GM18505 (cell line): ENCODE data around the gene PLEKHB2.
A peak's percentile ranks its signal among the peaks of the same experiment; 100 is the strongest.
"Not testable (repeated sequence)": the region's sequence is repeated elsewhere in the genome, so short reads cannot be mapped to it uniquely, and the experiment has no call there.

Source experiments
- ATAC-seq: cut with Tn5 transposase; IDR thresholded peaks from one replicate; pipeline ENCODE4 v1.9.1; 2021; ENCODE audit not compliant: unreplicated experiment
- POLR2A ChIP-seq: IDR thresholded peaks from 4 replicates; pipeline ENCODE4 v1.6.1; 2011; ENCODE audit warnings: borderline replicate concordance; ENCODE audit not compliant: insufficient read depth, insufficient read length; ENCODE audit errors: extremely low read depth

Gene PLEKHB2

GRCh38 chr2:131105156-131105949, at the start of gene PLEKHB2:
PLEKHB2 (plus strand) TSS chr2:131105336; CDS start chr2:131120942, 15,606 bp downstream.
- ATAC-seq: peak; percentile 74
- peak; percentile 91 for TF ChIP-seq POLR2A

- ATAC-seq: no peak
- TF ChIP-seq POLR2A: no peak
Measured at GRCh38 chr2:131056204-131056931, 48.8 kb upstream of the PLEKHB2 start.

GRCh38 chr2:131056932-131057287, 48.2 kb upstream of the PLEKHB2 start:
- no peak for TF ChIP-seq POLR2A

GRCh38 chr2:131058214-131058843, 46.8 kb upstream of the PLEKHB2 start:
- no peak for ATAC-seq
- TF ChIP-seq POLR2A: no peak

More at GRCh38 chr2:131056932-131057287, 48.2 kb upstream of the PLEKHB2 start:
- no peak for ATAC-seq

GRCh38 chr2:131058920-131059319, 46.2 kb upstream of the PLEKHB2 start:
- no peak for TF ChIP-seq POLR2A
- no peak for ATAC-seq

GRCh38 chr2:131063501-131064283, 41.4 kb upstream of the PLEKHB2 start:
- no peak for TF ChIP-seq POLR2A
- ATAC-seq: no peak

GRCh38 chr2:131064589-131065512, 40.3 kb upstream of the PLEKHB2 start:
- no peak for TF ChIP-seq POLR2A
- ATAC-seq: no peak

GRCh38 chr2:131067465-131068125, 37.5 kb upstream of the PLEKHB2 start:
- no peak for TF ChIP-seq POLR2A

GRCh38 chr2:131068172-131068571, 37.0 kb upstream of the PLEKHB2 start:
- not testable (repeated sequence) for ATAC-seq

More at GRCh38 chr2:131067465-131068125, 37.5 kb upstream of the PLEKHB2 start:
- no peak for ATAC-seq

GRCh38 chr2:131075578-131075977, 29.6 kb upstream of the PLEKHB2 start:
- ATAC-seq: not testable (repeated sequence)

GRCh38 chr2:131076707-131077106, 28.4 kb upstream of the PLEKHB2 start:
- no peak for ATAC-seq
- no peak for TF ChIP-seq POLR2A
